Stimulated activated CD8-positive, alpha-beta memory T cell treated with anti-CD3 and anti-CD28 coated beads, Interleukin-7, amount 100 ng/mL, for 4 hours (primary cell): ENCODE results near the gene KCNQ1OT1.

Experiments used
- DNase-seq, 2 donors: peaks; one replicate each; pipeline ENCODE4 v3.0.0-alpha.2; 2020; ENCODE audit warnings: low read depth in 2 of 2

KCNQ1OT1 gene

GRCh38 chr11:2594267-2594666 lies 105.5 kb downstream of the KCNQ1OT1 start:
- DNase-seq = no peak

GRCh38 chr11:2593393-2593950 lies 106.3 kb downstream of the KCNQ1OT1 start:
- no peak for DNase-seq

GRCh38 chr11:2592559-2593392 lies 107.0 kb downstream of the KCNQ1OT1 start:
- no peak for DNase-seq

- no peak for DNase-seq
These were observed 108.0 kb downstream of the KCNQ1OT1 start for GRCh38 chr11:2591805-2592204.

GRCh38 chr11:2590965-2591754 lies 108.6 kb downstream of the KCNQ1OT1 start:
- DNase-seq = no peak

- DNase-seq = no peak
These were observed 109.4 kb downstream of the KCNQ1OT1 start for GRCh38 chr11:2590131-2590964.

- no peak for DNase-seq
These were observed 110.3 kb downstream of the KCNQ1OT1 start for GRCh38 chr11:2589538-2589934.

- no peak for DNase-seq
These were observed 110.8 kb downstream of the KCNQ1OT1 start for GRCh38 chr11:2588809-2589537.

GRCh38 chr11:2587976-2588748 lies 111.6 kb downstream of the KCNQ1OT1 start:
- no peak for DNase-seq

GRCh38 chr11:2587132-2587930 lies 112.5 kb downstream of the KCNQ1OT1 start:
- no peak for DNase-seq

- DNase-seq = no peak
These were observed 113.0 kb downstream of the KCNQ1OT1 start for GRCh38 chr11:2586793-2587131.

GRCh38 chr11:2586087-2586792 lies 113.6 kb downstream of the KCNQ1OT1 start:
- no peak for DNase-seq

- DNase-seq = no peak
These were observed 114.2 kb downstream of the KCNQ1OT1 start for GRCh38 chr11:2585566-2586086.

- DNase-seq = no peak
These were observed 114.8 kb downstream of the KCNQ1OT1 start for GRCh38 chr11:2584812-2585565.

GRCh38 chr11:2584434-2584811 lies 115.4 kb downstream of the KCNQ1OT1 start:
- DNase-seq = no peak

GRCh38 chr11:2583605-2583958 lies 116.2 kb downstream of the KCNQ1OT1 start:
- DNase-seq = no peak

GRCh38 chr11:2582946-2583604 lies 116.7 kb downstream of the KCNQ1OT1 start:
- DNase-seq = no peak
